ENCODE data around the gene UBE2Q1.
"Not testable (repeated sequence)": the region's sequence is repeated elsewhere in the genome, so short reads cannot be mapped to it uniquely, and the experiment has no call there.

DNA sequence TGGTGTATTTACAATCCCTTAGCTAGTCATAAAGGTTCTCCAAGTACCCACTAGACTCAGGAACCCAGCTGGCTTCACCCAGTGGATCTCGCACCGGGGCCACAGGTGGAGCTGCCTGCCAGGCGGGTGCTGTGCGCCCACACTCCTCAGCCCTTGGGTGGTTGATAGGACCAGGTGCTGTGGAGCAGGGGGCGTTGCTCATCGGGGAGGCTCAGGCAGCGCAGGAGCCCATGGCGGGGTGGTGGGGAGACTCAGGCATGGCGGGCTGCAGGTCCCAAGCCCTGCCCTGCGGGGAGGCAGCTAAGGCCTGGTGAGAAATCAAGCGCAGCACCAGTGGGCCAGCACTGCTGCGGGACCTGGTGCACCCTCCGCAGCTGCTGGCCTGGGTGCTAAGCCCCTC lies 26.5 kb downstream of the UBE2Q1 start:
- TF ChIP-seq, protein P1, sequence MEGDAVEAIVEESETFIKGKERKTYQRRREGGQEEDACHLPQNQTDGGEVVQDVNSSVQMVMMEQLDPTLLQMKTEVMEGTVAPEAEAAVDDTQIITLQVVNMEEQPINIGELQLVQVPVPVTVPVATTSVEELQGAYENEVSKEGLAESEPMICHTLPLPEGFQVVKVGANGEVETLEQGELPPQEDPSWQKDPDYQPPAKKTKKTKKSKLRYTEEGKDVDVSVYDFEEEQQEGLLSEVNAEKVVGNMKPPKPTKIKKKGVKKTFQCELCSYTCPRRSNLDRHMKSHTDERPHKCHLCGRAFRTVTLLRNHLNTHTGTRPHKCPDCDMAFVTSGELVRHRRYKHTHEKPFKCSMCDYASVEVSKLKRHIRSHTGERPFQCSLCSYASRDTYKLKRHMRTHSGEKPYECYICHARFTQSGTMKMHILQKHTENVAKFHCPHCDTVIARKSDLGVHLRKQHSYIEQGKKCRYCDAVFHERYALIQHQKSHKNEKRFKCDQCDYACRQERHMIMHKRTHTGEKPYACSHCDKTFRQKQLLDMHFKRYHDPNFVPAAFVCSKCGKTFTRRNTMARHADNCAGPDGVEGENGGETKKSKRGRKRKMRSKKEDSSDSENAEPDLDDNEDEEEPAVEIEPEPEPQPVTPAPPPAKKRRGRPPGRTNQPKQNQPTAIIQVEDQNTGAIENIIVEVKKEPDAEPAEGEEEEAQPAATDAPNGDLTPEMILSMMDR (IDR thresholded peaks at IDR 0.05) = not testable (repeated sequence)
- TF ChIP-seq POLR2A (IDR thresholded peaks at IDR 0.05) = not testable (repeated sequence)

All from testis (tissue), 2 donors.